Retinal pigment epithelial cell (primary cell): ENCODE results near the gene DOCK4.

Experiments
- DNase-seq: peaks from one replicate; pipeline ENCODE4 v3.0.0-alpha.2; 2010; ENCODE audit warnings: low read depth
- H3K4me3 ChIP-seq: 2 replicates; pipeline ENCODE4 v1.5.1; 2011; ENCODE audit warnings: mild to moderate bottlenecking, low read length, control low read depth, moderate library complexity
- TF ChIP-seq, protein P1 (sequence below): conservative IDR thresholded peaks from 2 replicates; pipeline ENCODE4 v1.5.1; 2011; ENCODE audit warnings: low read depth, low read length, control low read depth, inconsistent platforms

DOCK4 gene

GRCh38 chr7:112053737-112054069 lies 152.5 kb downstream of the DOCK4 start:
- DNase-seq = no peak
- TF ChIP-seq, protein P1, sequence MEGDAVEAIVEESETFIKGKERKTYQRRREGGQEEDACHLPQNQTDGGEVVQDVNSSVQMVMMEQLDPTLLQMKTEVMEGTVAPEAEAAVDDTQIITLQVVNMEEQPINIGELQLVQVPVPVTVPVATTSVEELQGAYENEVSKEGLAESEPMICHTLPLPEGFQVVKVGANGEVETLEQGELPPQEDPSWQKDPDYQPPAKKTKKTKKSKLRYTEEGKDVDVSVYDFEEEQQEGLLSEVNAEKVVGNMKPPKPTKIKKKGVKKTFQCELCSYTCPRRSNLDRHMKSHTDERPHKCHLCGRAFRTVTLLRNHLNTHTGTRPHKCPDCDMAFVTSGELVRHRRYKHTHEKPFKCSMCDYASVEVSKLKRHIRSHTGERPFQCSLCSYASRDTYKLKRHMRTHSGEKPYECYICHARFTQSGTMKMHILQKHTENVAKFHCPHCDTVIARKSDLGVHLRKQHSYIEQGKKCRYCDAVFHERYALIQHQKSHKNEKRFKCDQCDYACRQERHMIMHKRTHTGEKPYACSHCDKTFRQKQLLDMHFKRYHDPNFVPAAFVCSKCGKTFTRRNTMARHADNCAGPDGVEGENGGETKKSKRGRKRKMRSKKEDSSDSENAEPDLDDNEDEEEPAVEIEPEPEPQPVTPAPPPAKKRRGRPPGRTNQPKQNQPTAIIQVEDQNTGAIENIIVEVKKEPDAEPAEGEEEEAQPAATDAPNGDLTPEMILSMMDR = no peak
- no peak overlapping the region for H3K4me3 ChIP-seq

DNA sequence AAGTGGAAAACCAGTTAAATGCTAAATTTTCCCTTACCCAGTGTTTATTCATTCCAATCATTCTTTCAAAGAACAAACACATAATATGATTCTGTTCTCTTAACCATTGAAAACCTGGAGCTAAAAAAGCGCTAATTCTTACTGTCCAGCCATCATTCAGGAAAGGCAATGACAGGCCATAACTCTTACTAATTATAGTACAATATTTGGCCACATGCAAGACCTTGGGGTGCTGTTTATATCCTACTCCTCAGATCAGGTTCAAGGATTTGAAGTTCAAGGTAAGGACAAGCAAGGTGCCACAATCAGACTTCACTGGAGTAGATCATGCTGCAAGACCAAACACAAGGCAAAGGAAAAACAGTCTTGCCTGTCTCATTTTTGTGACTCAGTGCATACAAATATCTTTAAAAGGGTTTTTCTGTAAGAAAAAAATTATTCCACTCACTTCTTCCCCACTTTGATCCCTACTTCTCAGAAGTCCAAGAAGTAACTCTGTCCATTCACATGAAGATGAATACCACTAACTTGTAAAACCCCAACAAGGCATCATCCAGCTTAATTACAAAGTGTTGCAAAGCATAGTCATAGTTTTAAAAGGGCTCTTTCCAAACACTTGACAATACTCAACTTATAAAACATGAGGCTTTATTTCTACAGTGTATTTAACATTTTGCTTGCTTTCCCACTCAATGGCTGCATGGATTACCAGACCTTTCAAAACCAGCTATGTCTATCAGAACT lies 153.0 kb downstream of the DOCK4 start:
- no peak for DNase-seq
- TF ChIP-seq, protein P1 = no peak
- H3K4me3 ChIP-seq = no peak overlapping the region

GRCh38 chr7:112052498-112052897 lies 153.7 kb downstream of the DOCK4 start:
- no peak overlapping the region for H3K4me3 ChIP-seq
- TF ChIP-seq, protein P1 = no peak
- no peak for DNase-seq

- TF ChIP-seq, protein P1 = no peak
- no peak for DNase-seq
- H3K4me3 ChIP-seq = no peak overlapping the region
Measured at GRCh38 chr7:112050250-112050881, 155.8 kb downstream of the DOCK4 start.

GRCh38 chr7:112049555-112050249 lies 156.5 kb downstream of the DOCK4 start:
- no peak overlapping the region for H3K4me3 ChIP-seq
- no peak for DNase-seq
- TF ChIP-seq, protein P1 = no peak

DNA sequence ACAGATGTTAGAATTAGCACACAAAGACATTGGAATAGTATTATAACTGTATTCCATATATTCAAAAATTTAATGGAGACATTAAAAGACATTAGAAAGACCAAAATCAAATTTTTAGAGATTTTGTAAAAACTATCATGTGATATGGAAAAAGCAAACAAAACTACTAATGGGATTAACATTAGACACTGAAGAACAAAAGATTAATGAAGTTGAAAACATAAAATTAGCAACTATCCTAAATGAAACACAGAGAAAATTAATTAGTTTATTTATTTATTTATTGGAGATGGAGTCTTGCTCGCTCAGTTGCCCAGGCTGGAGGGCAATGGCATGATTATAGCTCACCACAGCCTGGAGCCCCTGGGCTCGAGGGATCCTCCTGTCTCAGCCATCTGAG lies 158.8 kb downstream of the DOCK4 start:
- no peak overlapping the region for H3K4me3 ChIP-seq
- TF ChIP-seq, protein P1 = no peak
- DNase-seq = no peak

- DNase-seq = no peak
- no peak overlapping the region for H3K4me3 ChIP-seq
- TF ChIP-seq, protein P1 = no peak
Measured at GRCh38 chr7:112045222-112045621, 161.0 kb downstream of the DOCK4 start.
